ELF-1 (cell line): Measurements from ENCODE around the gene KIF3B.
"Not testable (repeated sequence)": the region's sequence is repeated elsewhere in the genome, so short reads cannot be mapped to it uniquely, and the experiment has no call there.

Experiments
- DNase-seq: peaks from one replicate; pipeline ENCODE4 v3.0.0-alpha.2; 2016; ENCODE audit warnings: low read depth, low spot score

Gene KIF3B

GRCh38 chr20:32248043-32248442 lies 29.4 kb upstream of the KIF3B start:
- no peak for DNase-seq

- DNase-seq: no peak
Observed at GRCh38 chr20:32249030-32249738, 28.3 kb upstream of the KIF3B start.

- no peak for DNase-seq
Observed at GRCh38 chr20:32251470-32251869, 26.0 kb upstream of the KIF3B start.

GRCh38 chr20:32252189-32252588 lies 25.3 kb upstream of the KIF3B start:
- no peak for DNase-seq

- DNase-seq: not testable (repeated sequence)
Observed at GRCh38 chr20:32260973-32261372, 16.5 kb upstream of the KIF3B start.

GRCh38 chr20:32261644-32262043 lies 15.8 kb upstream of the KIF3B start:
- DNase-seq: no peak

GRCh38 chr20:32263398-32263954 lies 14.0 kb upstream of the KIF3B start:
- no peak for DNase-seq

- no peak for DNase-seq
Observed at GRCh38 chr20:32271620-32272019, 5.8 kb upstream of the KIF3B start.

GRCh38 chr20:32274359-32274758 lies 3.1 kb upstream of the KIF3B start:
- no peak for DNase-seq

GRCh38 chr20:32275163-32275562 lies 2.3 kb upstream of the KIF3B start:
- not testable (repeated sequence) for DNase-seq

- no peak for DNase-seq
Observed at GRCh38 chr20:32278199-32278643, 770 bp downstream of the KIF3B start.

- DNase-seq: no peak
Observed at GRCh38 chr20:32281711-32282110, 4.3 kb downstream of the KIF3B start.

- DNase-seq: no peak
Observed at GRCh38 chr20:32282461-32282860, 5.0 kb downstream of the KIF3B start.

GRCh38 chr20:32285082-32285620 lies 7.7 kb downstream of the KIF3B start:
- DNase-seq: no peak

- no peak for DNase-seq
Observed at GRCh38 chr20:32285621-32286371, 8.3 kb downstream of the KIF3B start.

GRCh38 chr20:32287231-32287638 lies 9.8 kb downstream of the KIF3B start:
- no peak for DNase-seq

- DNase-seq: no peak
Observed at GRCh38 chr20:32288225-32288849, 10.9 kb downstream of the KIF3B start.

GRCh38 chr20:32289299-32289660 lies 11.8 kb downstream of the KIF3B start:
- not testable (repeated sequence) for DNase-seq

- DNase-seq: no peak
Observed at GRCh38 chr20:32289661-32290431, 12.4 kb downstream of the KIF3B start.

GRCh38 chr20:32291166-32291565 lies 13.7 kb downstream of the KIF3B start:
- DNase-seq: no peak

- DNase-seq: no peak
Observed at GRCh38 chr20:32292548-32292947, 15.1 kb downstream of the KIF3B start.
